ENCODE measurements around the gene TSHZ3. TPM values are rescaled to one million over a fixed set of nuclear protein-coding genes. Genes with fewer than 3 reads are reported as not detected.

The TSHZ3 gene
- total RNA-seq, 1 experiment from 2014 or later, result 14.8 TPM

- CTCF ChIA-PET, result no interaction called here
Measured at GRCh38 chr19:31392464-31392863, 43.2 kb upstream of the TSHZ3 start.

GRCh38 chr19:31391518-31391917, 42.3 kb upstream of the TSHZ3 start:
- H3K4me1 ChIP-seq (ENCODE audit: insufficient read depth, low read length, poor library complexity, severe bottlenecking), result no peaks in the 10 kb centered on the region
- TF ChIP-seq CTCF (conservative IDR thresholded peaks at IDR 0.05; ENCODE audit: low read depth, low read length) (no peak), EZH2 (IDR thresholded peaks at IDR 0.05; ENCODE audit: borderline replicate concordance, low read depth, low read length, poor library complexity, severe bottlenecking) (no peak)
- intact Hi-C loops (cut with micrococcal nuclease; ENCODE audit: unreplicated experiment), result no loop called here
- H3K4me3 ChIP-seq (ENCODE audit: low read depth, low read length, poor library complexity, severe bottlenecking), result no peak overlapping the region
- H3K36me3 ChIP-seq (ENCODE audit: insufficient read depth, low read length, poor library complexity, severe bottlenecking), result no peaks in the 10 kb centered on the region
- H3K27me3 ChIP-seq (replicated peaks; ENCODE audit: insufficient read depth, low read depth, low read length, poor library complexity), result no peaks in the 10 kb centered on the region
- H3K27ac ChIP-seq (ENCODE audit: low read depth, low read length, poor library complexity, severe bottlenecking), result no peak overlapping the region
- H3K9me3 ChIP-seq (ENCODE audit: low read depth, low read length, poor library complexity, severe bottlenecking), result no peaks in the 10 kb centered on the region
- CTCF ChIA-PET, result no interaction called here
- POLR2A ChIA-PET (ENCODE audit: low non-redundant PET), result no interaction called here
- BruUV-seq (replicated peaks), result no TSS peak
- DNase-seq (ENCODE audit: low spot score), result no peak

More at GRCh38 chr19:31392464-31392863, 43.2 kb upstream of the TSHZ3 start:
- Histone ChIP-seq H3K36me3 (ENCODE audit: insufficient read depth, low read length, poor library complexity, severe bottlenecking) (no peaks in the 10 kb centered on the region), H3K27me3 (replicated peaks; ENCODE audit: insufficient read depth, low read depth, low read length, poor library complexity) (no peaks in the 10 kb centered on the region), H3K9me3 (ENCODE audit: low read depth, low read length, poor library complexity, severe bottlenecking) (no peaks in the 10 kb centered on the region), H3K4me1 (ENCODE audit: insufficient read depth, low read length, poor library complexity, severe bottlenecking) (no peaks in the 10 kb centered on the region), H3K27ac (ENCODE audit: low read depth, low read length, poor library complexity, severe bottlenecking) (no peak overlapping the region), H3K4me3 (ENCODE audit: low read depth, low read length, poor library complexity, severe bottlenecking) (no peak overlapping the region)
- DNase-seq (ENCODE audit: low spot score), result no peak
- intact Hi-C loops (cut with micrococcal nuclease; ENCODE audit: unreplicated experiment), result no loop called here
- no TSS peak for BruUV-seq (replicated peaks)
- POLR2A ChIA-PET (ENCODE audit: low non-redundant PET), result no interaction called here
- TF ChIP-seq EZH2 (IDR thresholded peaks at IDR 0.05; ENCODE audit: borderline replicate concordance, low read depth, low read length, poor library complexity, severe bottlenecking) (no peak), CTCF (conservative IDR thresholded peaks at IDR 0.05; ENCODE audit: low read depth, low read length) (no peak)

- no peak for TF ChIP-seq EZH2 (IDR thresholded peaks at IDR 0.05; ENCODE audit: borderline replicate concordance, low read depth, low read length, poor library complexity, severe bottlenecking)
- no peak for TF ChIP-seq CTCF (conservative IDR thresholded peaks at IDR 0.05; ENCODE audit: low read depth, low read length)
- no peak for DNase-seq (ENCODE audit: low spot score)
- H3K4me3 ChIP-seq (ENCODE audit: low read depth, low read length, poor library complexity, severe bottlenecking), result no peak overlapping the region
- no TSS peak for BruUV-seq (replicated peaks)
- POLR2A ChIA-PET (ENCODE audit: low non-redundant PET), result no interaction called here
- H3K4me1 ChIP-seq (ENCODE audit: insufficient read depth, low read length, poor library complexity, severe bottlenecking), result no peaks in the 10 kb centered on the region
- H3K36me3 ChIP-seq (ENCODE audit: insufficient read depth, low read length, poor library complexity, severe bottlenecking), result no peaks in the 10 kb centered on the region
- no peaks in the 10 kb centered on the region for H3K9me3 ChIP-seq (ENCODE audit: low read depth, low read length, poor library complexity, severe bottlenecking)
- intact Hi-C loops (cut with micrococcal nuclease; ENCODE audit: unreplicated experiment), result no loop called here
- CTCF ChIA-PET, result no interaction called here
- H3K27me3 ChIP-seq (replicated peaks; ENCODE audit: insufficient read depth, low read depth, low read length, poor library complexity), result no peaks in the 10 kb centered on the region
- no peak overlapping the region for H3K27ac ChIP-seq (ENCODE audit: low read depth, low read length, poor library complexity, severe bottlenecking)
Measured at GRCh38 chr19:31390711-31391110, 41.5 kb upstream of the TSHZ3 start.
